ENCODE measurements around the gene SLC22A23.

The SLC22A23 gene

GRCh38 chr6:3314621-3315467 is 142.0 kb downstream of the SLC22A23 start:
- no peak for DNase-seq

DNA sequence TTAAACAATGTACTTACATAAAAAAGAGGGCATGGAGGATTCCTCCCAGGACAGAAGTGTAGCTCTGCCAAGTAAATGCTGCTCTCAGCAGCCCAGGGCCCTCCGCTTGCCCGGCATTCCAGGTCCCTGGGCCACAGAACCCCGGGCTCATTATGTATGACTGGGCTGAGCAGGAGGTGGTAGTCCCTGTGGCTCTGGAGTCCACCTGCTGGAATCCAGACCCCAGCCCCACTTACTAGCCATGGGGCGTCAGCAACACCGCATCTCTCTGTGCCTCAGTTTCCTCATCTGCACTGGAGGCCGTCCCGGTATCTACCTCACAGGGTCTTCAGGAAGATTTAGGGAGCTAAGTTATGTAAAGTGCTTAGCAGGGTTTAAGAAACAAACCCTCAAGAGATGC is 142.7 kb downstream of the SLC22A23 start:
- no peak for DNase-seq

- DNase-seq = no peak
Observed at GRCh38 chr6:3312604-3313231, 144.1 kb downstream of the SLC22A23 start.

- no peak for DNase-seq
Observed at GRCh38 chr6:3311826-3312225, 145.0 kb downstream of the SLC22A23 start.

DNA sequence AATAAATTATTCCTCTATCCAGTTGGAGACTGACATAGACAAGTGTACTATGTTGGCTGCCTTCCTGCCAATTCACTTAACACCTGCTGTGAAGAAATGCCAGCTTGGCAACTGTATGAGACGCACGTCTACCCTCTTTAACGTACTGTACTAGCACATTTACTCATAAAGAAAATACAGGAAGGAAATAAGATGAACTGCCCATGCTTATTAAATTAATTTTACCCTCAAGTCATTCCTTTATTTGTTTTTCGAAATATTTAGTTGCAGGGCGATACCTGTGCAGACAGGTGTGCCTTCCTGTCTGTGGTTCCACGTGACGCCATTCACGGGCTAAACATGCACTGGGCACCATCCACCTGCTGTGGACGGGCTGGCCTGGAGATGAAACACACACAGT is 146.1 kb downstream of the SLC22A23 start:
- DNase-seq = no peak

GRCh38 chr6:3310051-3310448 is 146.8 kb downstream of the SLC22A23 start:
- no peak for DNase-seq

GRCh38 chr6:3309391-3310050 is 147.3 kb downstream of the SLC22A23 start:
- no peak for DNase-seq

DNA sequence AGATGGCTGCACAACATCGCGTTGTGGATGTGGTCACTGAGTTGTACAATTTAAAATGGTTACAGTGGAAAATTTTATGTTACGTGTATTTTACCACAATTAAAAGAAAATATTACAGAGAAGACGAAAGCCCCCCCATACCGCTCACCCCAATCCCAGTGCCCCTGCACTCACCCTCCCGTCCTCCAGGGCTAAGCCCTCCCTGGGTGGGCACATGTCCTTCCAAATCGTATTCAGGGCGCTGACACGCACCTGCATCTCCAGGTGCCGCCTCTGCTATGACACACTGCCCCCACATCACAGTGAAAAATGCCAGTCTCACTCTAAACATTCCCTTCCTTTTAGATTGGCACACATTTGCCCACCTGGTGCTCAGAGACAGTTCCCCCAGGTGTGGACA is 148.7 kb downstream of the SLC22A23 start:
- DNase-seq = no peak

- DNase-seq = no peak
Observed at GRCh38 chr6:3307436-3307835, 149.4 kb downstream of the SLC22A23 start.

DNA sequence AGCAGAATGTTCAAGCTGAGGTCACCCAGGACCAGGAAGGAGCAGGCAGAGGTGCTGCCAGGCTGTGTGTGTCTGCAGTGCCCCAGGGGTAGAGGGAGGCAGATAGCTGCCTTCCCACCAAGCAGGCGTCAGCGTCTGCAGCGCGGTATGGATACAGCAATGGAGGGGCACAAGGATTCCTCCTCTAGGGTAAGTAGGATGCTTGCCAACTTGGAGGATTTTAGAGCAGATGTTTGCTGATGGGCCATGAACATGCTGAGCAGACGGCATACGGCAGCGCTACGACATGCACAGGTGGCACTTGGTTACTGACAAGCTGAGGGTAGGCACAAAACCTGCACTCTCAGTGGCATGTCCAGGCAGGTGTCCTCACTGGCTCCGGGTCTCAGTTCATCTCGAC is 150.0 kb downstream of the SLC22A23 start:
- no peak for DNase-seq

DNA sequence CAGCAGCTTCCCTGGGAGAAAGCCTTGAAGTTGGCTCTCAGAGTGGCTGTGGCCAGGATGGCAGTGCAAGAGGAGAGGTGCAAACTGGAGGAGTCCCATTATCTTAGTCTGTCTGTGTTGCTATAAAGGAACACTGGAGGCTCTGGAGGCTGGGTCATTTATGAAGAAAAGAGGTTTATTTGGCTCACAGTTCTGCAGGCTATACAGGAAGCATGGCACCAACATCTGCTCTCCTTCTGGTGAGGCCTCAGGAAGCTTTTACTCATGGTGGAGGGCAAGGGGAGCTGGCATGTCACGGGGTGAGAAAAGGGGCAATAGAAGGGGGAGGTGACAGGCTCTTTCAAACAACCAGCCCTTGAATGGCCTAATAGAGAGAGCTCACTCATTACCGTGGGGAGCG is 151.0 kb downstream of the SLC22A23 start:
- no peak for DNase-seq

GRCh38 chr6:3305216-3305565 is 151.7 kb downstream of the SLC22A23 start:
- no peak for DNase-seq

DNA sequence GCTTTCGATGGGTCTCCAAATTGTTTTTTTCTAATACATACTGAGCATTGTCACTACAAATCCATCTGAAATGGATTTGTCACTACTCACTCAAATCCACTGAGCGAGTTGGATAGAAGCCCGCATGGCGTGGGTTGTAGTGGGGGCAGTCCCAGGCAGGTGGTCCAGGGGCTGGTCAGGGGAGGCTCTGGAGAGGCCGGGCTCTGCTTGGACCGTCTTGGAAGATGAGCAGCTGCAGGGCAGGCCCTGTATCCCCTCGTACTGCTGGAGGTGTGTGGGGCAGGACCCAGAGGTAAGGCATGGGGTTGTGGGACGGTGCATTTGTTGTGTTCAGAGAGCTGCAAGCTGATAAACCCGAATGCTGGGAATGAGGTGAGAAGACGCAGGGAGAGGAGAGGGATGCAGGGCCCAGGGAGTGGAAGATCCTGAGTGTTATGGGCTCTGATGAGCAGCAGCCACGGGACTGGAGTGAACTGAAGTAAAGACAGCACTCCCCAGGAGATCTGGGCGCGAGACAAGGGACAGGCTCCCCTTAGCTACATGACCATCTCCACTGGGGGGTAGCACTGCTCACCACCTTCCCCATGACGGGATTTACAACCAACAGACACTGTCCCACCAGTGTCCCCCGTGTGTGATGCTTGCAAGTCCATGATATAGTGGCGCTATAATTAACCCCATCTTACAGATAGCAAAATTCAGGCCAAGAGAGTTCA is 152.2 kb downstream of the SLC22A23 start:
- DNase-seq = no peak

DNA sequence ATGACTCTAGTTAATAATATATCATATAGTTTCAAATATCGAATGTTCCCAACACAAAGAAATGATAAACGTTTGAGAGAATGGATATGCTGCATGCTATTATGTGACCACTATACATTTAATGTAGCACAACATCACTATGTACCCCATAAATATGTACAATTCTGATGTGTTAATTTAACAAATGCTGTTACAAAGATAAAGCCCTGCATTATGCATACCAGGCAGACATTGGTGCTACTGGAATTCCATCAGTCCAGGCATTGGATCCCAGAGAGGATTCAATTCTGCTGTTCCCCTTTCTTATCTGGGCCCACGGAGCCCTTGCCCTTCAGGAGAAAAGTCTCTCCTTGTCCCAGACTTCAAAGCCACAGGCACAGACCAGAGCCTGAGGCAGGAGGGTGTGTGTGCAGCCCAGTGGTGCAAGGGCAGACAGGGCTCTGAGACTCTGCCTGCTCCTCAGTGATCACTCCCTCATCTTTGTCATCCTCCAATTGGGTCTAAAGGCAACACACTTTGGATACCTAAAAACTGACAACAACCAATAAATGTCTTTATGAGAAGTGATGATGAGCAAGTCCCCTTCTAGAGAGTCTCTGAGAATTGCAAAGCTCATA is 152.9 kb downstream of the SLC22A23 start:
- no peak for DNase-seq

DNA sequence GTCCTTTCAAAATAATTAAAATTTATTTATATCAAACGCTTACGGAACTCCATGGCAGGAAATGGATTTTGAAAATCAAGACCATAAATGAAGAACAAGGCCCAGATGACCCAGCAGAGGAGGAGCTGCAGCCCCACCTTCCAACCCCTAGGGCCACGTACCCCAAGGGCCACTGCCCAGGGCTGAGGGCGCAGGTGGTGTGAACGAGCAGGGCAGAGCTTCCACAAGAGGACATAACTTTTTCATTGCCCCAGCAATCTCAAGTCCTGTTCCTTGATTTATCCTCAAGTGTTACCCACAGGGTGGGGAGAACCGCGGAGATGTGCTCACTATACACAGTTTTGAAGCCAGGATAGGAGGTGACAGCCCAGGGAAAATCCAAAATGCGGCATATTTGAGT is 155.3 kb downstream of the SLC22A23 start:
- DNase-seq = no peak

DNA sequence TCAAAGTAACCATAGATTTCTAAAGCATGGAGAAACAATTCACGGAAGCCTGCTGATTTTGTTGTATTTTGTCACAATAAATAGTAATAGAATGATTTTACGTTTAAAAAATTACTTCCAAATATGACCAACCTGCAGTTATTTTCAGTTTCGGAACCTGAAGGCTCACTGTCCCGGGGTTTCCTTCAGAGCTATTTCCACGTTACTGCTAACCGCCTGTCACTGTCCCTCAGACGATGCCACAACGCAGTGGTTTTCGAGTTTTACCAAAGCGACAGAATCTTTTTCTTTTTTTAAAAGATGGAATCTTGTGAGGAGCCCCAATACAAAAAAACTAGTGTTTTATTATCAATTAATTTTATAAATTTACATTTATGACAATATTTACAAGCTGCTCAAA is 157.6 kb downstream of the SLC22A23 start:
- no peak for DNase-seq

DNA sequence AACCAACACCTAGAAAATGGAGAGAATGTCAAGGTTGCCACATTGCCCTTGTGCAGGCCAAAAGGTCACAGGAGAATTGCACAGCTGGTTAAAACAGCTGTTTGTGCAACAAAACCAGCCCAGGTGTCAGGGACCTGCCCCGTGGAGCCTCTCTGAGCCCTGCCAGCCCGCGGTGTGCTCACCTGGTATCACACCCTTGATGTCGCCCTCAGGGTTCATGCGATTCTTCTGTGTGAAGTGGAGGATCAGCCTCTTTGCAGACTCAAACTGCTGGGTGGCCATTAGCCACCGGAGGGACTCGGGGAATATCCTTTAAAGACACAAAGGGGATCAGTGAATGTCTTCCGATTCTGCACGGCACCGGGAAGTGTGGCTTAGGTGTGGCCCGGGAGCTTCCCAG is 158.9 kb downstream of the SLC22A23 start:
- no peak for DNase-seq

DNA sequence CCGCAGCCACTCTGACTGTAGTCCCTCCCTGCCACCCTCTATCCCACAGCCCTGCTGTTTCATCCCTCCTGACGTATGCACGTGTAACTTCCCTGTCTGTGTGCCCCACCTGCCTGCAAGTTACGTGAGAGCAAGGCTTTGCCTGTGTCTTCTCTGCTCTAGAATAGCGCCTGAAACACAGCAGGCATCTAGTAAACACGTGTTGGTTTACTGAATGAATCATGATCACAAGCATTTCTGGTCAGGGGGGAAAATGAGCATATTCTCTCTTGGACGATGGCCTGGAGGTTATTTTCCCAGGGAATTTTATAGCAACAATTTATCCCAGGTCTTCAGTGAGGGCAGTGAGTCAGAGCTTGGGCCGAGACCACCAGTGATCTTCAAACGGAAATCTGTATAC is 159.8 kb downstream of the SLC22A23 start:
- no peak for DNase-seq

- no peak for DNase-seq
Observed at GRCh38 chr6:3296537-3296936, 160.3 kb downstream of the SLC22A23 start.

GRCh38 chr6:3296078-3296477 is 160.8 kb downstream of the SLC22A23 start:
- no peak for DNase-seq

DNA sequence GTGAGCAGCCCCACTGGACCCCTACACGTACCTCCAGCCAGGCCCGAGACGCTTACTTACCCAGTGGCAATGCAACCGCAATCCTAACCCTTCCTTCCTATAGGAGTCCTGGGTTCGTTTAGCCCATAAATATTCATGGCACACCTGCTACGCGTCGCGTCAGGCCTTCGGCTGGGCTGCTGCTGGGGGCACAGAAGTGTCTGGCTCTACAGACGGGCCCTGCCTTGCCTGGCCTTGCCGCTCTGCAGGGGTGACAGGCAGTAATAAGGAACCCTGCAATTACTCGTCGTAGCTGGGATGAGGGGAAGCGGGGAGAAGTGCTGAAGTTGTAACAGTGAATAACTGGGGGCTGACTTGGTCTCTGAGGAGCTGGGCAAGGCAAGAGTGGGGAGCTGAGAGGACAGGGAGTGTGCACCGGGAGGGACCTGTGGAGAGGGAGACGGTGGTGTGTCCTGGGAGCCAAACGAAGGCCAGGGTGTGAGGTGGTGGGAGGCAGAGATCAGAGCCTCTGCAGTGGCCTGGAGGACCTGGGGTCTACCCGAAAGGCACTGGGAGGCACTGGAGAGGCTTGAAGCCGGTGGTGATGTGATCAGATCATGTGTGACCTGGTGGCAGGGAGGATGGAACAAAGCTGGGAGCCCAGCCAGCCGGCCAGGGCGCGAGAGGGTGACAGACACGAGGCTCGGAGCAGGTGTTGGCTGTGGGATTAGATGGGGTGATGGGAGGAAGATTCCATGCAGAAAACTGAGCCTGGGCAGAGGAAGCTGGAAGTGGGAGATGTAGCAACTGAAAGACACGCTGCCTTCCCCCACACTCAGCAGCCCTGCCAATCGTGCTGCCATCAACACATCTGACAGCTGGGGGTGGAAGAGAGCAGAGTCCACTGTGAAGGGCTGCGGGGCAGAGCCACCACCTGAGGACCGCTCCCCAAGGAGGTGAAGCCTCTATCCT is 161.7 kb downstream of the SLC22A23 start:
- no peak for DNase-seq

DNA sequence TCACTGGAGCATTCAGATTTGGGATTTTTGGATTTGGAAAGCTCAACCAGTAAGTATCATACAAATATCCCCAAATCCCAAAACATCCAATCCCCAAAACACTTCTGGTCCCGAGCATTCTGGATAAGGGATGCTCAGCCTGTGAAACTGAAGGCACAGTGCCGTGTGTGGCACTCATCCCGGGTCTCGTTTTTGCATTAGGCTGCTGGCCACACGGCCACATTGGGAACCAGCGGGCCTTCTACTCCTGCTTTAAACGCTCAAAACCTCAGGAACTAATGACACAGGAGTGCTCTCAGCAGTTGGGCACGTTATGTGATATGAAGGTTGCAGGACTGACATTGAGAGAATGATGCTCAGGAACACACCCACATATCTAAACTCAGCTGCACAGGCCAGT is 162.5 kb downstream of the SLC22A23 start:
- no peak for DNase-seq
